Stomach (tissue), 4 donors: Measurements from ENCODE around the gene MRPS23.
A peak's percentile ranks its signal among the peaks of the same experiment; 100 is the strongest.

Experiments
- EP300 ChIP-seq: sonication (generic); formaldehyde crosslinking; IDR thresholded peaks from one replicate; pipeline ENCODE4 v1.6.1; 2017; ENCODE audit warnings: antibody characterized with exemption
- POLR2A ChIP-seq, 4 donors: fragments of 450-650 bp; IDR thresholded peaks; one replicate each; pipeline ENCODE4 v1.6.1; 2016; ENCODE audit warnings: antibody characterized with exemption in 4 of 4, control low read depth in 2 of 4, mild to moderate bottlenecking in 1 of 4, moderate library complexity in 1 of 4
- POLR2AphosphoS5 ChIP-seq, 3 donors: sonication (generic); formaldehyde crosslinking; IDR thresholded peaks; one replicate each; pipeline ENCODE4 v1.6.1; 2016; ENCODE audit warnings: antibody characterized with exemption in 3 of 3
- TF ChIP-seq, protein P1 (sequence below), 7 experiments: fragments of 450-650 bp in 4 of 7; fragments of 200-600 bp in 3 of 7; sonication (generic) in 3 of 7; IDR thresholded peaks; one replicate each; pipeline ENCODE4 v1.5.1; 2016 to 2019; ENCODE audit warnings: antibody characterized with exemption in 7 of 7, control low read depth in 2 of 7, mild to moderate bottlenecking in 1 of 7

DNA sequence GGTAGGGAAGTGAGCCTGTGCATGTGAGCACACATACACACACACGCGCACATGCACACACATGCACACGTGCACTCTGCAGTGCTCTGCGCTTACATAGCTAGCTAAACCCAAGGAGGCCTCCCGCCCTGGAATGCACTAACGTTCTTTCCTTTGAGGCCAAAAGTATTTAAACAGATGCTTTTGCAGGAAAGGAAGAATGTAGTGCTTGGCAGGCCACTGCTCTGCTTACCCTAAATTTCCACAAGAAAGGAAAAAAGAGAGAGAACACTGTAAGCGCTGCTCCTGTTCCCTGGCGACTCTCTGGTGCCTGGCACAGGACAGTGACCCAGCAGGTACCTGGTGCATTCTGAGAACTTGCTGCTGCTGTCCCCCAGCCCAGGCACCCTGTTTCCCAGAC lies 31.3 kb upstream of the MRPS23 start:
- TF ChIP-seq, protein P1, sequence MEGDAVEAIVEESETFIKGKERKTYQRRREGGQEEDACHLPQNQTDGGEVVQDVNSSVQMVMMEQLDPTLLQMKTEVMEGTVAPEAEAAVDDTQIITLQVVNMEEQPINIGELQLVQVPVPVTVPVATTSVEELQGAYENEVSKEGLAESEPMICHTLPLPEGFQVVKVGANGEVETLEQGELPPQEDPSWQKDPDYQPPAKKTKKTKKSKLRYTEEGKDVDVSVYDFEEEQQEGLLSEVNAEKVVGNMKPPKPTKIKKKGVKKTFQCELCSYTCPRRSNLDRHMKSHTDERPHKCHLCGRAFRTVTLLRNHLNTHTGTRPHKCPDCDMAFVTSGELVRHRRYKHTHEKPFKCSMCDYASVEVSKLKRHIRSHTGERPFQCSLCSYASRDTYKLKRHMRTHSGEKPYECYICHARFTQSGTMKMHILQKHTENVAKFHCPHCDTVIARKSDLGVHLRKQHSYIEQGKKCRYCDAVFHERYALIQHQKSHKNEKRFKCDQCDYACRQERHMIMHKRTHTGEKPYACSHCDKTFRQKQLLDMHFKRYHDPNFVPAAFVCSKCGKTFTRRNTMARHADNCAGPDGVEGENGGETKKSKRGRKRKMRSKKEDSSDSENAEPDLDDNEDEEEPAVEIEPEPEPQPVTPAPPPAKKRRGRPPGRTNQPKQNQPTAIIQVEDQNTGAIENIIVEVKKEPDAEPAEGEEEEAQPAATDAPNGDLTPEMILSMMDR (IDR thresholded peaks at IDR 0.05) = no peak
- peak in 1 of 3 donors; percentile 48 for TF ChIP-seq POLR2AphosphoS5 (IDR thresholded peaks at IDR 0.05)
- TF ChIP-seq EP300 = no peak
- TF ChIP-seq POLR2A (IDR thresholded peaks at IDR 0.05) = no peak
